ENCODE results near the gene ZNF207. TPM values are rescaled to one million over a fixed set of nuclear protein-coding genes. Genes with fewer than 3 reads are reported as not detected.

ZNF207 gene
- total and polyA plus RNA-seq, 9 of the 15 experiments (the other 6 are each of a cell fraction or from before 2014, with no cell fraction given), result 123 to 370 (median 250) TPM

GRCh38 chr17:32349854-32350665, at the start of gene ZNF207 (continued):
- TF ChIP-seq FOXM1 (IDR thresholded peaks at IDR 0.05; ENCODE audit: low read depth) (no peak; the same call in 1 of the 2 replicates), FOXM1 (CRISPR knock-in tag; IDR thresholded peaks at IDR 0.05; ENCODE audit: low read depth) (no peak), ZNF347 (CRISPR knock-in tag; IDR thresholded peaks at IDR 0.05; ENCODE audit: low read depth) (no peak), CBX3 (IDR thresholded peaks at IDR 0.05; ENCODE audit: borderline replicate concordance in 1 of 2, low read length in 2 of 2) (no peak), FOS (IDR thresholded peaks at IDR 0.05; ENCODE audit: extremely low read depth, insufficient read length) (no peak), POLR2B (IDR thresholded peaks at IDR 0.05; ENCODE audit: low read depth, partially characterized antibody) (peak; percentile 98), EZH2 (IDR thresholded peaks at IDR 0.05; ENCODE audit: borderline replicate concordance, low read depth, low read length) (no peak), SMARCA4 (IDR thresholded peaks at IDR 0.05) (0 out of 2 replicates have a peak, but pooled peaks have one; percentile 40), EWSR1 (IDR thresholded peaks at IDR 0.05; ENCODE audit: borderline replicate concordance, low read depth, partially characterized antibody) (no peak)
- TF ChIP-seq, protein P1, sequence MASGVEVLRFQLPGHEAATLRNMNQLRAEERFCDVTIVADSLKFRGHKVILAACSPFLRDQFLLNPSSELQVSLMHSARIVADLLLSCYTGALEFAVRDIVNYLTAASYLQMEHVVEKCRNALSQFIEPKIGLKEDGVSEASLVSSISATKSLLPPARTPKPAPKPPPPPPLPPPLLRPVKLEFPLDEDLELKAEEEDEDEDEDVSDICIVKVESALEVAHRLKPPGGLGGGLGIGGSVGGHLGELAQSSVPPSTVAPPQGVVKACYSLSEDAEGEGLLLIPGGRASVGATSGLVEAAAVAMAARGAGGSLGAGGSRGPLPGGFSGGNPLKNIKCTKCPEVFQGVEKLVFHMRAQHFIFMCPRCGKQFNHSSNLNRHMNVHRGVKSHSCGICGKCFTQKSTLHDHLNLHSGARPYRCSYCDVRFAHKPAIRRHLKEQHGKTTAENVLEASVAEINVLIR (CRISPR knock-in tag; IDR thresholded peaks at IDR 0.05), result peak; percentile 31; the same call in 1 of the 2 replicates
- TF ChIP-seq, protein P2, sequence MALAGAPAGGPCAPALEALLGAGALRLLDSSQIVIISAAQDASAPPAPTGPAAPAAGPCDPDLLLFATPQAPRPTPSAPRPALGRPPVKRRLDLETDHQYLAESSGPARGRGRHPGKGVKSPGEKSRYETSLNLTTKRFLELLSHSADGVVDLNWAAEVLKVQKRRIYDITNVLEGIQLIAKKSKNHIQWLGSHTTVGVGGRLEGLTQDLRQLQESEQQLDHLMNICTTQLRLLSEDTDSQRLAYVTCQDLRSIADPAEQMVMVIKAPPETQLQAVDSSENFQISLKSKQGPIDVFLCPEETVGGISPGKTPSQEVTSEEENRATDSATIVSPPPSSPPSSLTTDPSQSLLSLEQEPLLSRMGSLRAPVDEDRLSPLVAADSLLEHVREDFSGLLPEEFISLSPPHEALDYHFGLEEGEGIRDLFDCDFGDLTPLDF (CRISPR knock-in tag; IDR thresholded peaks at IDR 0.05), result no peak
- TF ChIP-seq, protein P3, sequence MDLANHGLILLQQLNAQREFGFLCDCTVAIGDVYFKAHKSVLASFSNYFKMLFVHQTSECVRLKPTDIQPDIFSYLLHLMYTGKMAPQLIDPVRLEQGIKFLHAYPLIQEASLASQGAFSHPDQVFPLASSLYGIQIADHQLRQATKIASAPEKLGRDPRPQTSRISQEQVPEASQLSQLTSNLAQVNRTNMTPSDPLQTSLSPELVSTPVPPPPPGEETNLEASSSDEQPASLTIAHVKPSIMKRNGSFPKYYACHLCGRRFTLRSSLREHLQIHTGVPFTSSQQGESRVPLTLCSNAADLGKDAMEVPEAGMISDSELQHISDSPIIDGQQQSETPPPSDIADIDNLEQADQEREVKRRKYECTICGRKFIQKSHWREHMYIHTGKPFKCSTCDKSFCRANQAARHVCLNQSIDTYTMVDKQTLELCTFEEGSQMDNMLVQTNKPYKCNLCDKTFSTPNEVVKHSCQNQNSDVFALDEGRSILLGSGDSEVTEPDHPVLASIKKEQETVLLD (IDR thresholded peaks at IDR 0.05), result peak; percentile 46; the same call in 1 of the 2 replicates
- TF ChIP-seq, protein P4, sequence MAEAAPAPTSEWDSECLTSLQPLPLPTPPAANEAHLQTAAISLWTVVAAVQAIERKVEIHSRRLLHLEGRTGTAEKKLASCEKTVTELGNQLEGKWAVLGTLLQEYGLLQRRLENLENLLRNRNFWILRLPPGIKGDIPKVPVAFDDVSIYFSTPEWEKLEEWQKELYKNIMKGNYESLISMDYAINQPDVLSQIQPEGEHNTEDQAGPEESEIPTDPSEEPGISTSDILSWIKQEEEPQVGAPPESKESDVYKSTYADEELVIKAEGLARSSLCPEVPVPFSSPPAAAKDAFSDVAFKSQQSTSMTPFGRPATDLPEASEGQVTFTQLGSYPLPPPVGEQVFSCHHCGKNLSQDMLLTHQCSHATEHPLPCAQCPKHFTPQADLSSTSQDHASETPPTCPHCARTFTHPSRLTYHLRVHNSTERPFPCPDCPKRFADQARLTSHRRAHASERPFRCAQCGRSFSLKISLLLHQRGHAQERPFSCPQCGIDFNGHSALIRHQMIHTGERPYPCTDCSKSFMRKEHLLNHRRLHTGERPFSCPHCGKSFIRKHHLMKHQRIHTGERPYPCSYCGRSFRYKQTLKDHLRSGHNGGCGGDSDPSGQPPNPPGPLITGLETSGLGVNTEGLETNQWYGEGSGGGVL (CRISPR knock-in tag; IDR thresholded peaks at IDR 0.05), result no peak
- TF ChIP-seq, protein P5, sequence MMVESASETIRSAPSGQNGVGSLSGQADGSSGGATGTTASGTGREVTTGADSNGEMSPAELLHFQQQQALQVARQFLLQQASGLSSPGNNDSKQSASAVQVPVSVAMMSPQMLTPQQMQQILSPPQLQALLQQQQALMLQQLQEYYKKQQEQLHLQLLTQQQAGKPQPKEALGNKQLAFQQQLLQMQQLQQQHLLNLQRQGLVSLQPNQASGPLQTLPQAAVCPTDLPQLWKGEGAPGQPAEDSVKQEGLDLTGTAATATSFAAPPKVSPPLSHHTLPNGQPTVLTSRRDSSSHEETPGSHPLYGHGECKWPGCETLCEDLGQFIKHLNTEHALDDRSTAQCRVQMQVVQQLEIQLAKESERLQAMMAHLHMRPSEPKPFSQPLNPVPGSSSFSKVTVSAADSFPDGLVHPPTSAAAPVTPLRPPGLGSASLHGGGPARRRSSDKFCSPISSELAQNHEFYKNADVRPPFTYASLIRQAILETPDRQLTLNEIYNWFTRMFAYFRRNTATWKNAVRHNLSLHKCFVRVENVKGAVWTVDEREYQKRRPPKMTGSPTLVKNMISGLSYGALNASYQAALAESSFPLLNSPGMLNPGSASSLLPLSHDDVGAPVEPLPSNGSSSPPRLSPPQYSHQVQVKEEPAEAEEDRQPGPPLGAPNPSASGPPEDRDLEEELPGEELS (CRISPR knock-in tag; IDR thresholded peaks at IDR 0.05; ENCODE audit: borderline replicate concordance), result no peak
